A549 (cell line): ENCODE results near the gene STIM2.

Experiments used
- CHD2 ChIP-seq: fragments of 150-350 bp; IDR thresholded peaks from 2 replicates; pipeline ENCODE4 v1.6.1; 2014; ENCODE audit warnings: low read length; ENCODE audit not compliant: partially characterized antibody
- EP300 ChIP-seq, 2 experiments: fragments of >200 bp; sonication (Bioruptor Twin); formaldehyde crosslinking; IDR thresholded peaks; 2 replicates in 1 of 2; 3 replicates in 1 of 2; pipeline ENCODE4 v1.6.1; 2016 to 2017
- KDM5A ChIP-seq: fragments of 200-600 bp; sonication (generic); IDR thresholded peaks from 2 replicates; pipeline ENCODE4 v1.6.1; 2016; ENCODE audit warnings: antibody characterized with exemption, mild to moderate bottlenecking
- MAFK ChIP-seq: fragments of 450-650 bp; IDR thresholded peaks from 2 replicates; pipeline ENCODE4 v1.6.1; 2014; ENCODE audit not compliant: partially characterized antibody
- MAZ ChIP-seq: fragments of 150-350 bp; IDR thresholded peaks from 2 replicates; pipeline ENCODE4 v1.6.1; 2014; ENCODE audit warnings: antibody characterized with exemption, low read depth, low read length, borderline replicate concordance
- MYC ChIP-seq: IDR thresholded peaks from 2 replicates; pipeline ENCODE4 v1.6.1; 2012; ENCODE audit warnings: mild to moderate bottlenecking, inconsistent platforms, low read length, improper control_type of control experiment, borderline replicate concordance
- POLR2A ChIP-seq: IDR thresholded peaks from 2 replicates; pipeline ENCODE4 v1.6.1; 2012; ENCODE audit warnings: mild to moderate bottlenecking, low read length
- RCOR1 ChIP-seq: fragments of 150-350 bp; IDR thresholded peaks from 2 replicates; pipeline ENCODE4 v1.6.1; 2014; ENCODE audit warnings: antibody characterized with exemption, low read length, low read depth
- SREBF2 ChIP-seq: fragments of 450-650 bp; IDR thresholded peaks from 2 replicates; pipeline ENCODE4 v1.6.1; 2014; ENCODE audit warnings: mild to moderate bottlenecking, moderate library complexity
- TF ChIP-seq, protein P1 (sequence below): fragments of >200 bp; sonication (Bioruptor Twin); formaldehyde crosslinking; IDR thresholded peaks from 3 replicates; pipeline ENCODE4 v1.5.1; 2016
- TF ChIP-seq, protein P2 (sequence below): fragments of 150-350 bp; IDR thresholded peaks from 2 replicates; pipeline ENCODE4 v1.6.1; 2014; ENCODE audit warnings: low read depth, mild to moderate bottlenecking, low read length

DNA sequence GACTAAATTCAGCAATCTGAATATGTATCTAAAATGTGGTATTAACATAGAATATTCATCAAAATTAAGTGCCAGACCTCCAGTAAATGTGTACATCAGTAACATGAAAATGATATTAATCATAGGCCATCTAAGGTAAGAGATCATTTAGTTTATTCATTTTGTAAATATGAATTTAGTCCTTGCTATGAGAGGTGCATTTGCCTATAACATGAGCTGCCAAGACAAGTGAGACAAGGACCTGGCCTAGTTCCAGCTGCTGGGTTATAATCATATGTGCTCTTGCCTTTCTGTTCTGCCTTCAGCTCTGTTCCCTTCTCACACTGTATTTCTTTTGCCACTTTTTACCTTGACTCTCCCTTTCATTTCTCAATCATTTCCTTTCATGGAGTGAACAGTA is 160.0 kb downstream of the STIM2 start:
- TF ChIP-seq MAZ (no peak), CHD2 (no peak), RCOR1 (no peak), POLR2A (no peak), SREBF2 (no peak), EP300 (IDR thresholded peaks at IDR 0.05) (no peak), KDM5A (no peak), MAFK (no peak), MYC (no peak)
- TF ChIP-seq, protein P1, sequence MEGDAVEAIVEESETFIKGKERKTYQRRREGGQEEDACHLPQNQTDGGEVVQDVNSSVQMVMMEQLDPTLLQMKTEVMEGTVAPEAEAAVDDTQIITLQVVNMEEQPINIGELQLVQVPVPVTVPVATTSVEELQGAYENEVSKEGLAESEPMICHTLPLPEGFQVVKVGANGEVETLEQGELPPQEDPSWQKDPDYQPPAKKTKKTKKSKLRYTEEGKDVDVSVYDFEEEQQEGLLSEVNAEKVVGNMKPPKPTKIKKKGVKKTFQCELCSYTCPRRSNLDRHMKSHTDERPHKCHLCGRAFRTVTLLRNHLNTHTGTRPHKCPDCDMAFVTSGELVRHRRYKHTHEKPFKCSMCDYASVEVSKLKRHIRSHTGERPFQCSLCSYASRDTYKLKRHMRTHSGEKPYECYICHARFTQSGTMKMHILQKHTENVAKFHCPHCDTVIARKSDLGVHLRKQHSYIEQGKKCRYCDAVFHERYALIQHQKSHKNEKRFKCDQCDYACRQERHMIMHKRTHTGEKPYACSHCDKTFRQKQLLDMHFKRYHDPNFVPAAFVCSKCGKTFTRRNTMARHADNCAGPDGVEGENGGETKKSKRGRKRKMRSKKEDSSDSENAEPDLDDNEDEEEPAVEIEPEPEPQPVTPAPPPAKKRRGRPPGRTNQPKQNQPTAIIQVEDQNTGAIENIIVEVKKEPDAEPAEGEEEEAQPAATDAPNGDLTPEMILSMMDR, result no peak
- TF ChIP-seq, protein P2, sequence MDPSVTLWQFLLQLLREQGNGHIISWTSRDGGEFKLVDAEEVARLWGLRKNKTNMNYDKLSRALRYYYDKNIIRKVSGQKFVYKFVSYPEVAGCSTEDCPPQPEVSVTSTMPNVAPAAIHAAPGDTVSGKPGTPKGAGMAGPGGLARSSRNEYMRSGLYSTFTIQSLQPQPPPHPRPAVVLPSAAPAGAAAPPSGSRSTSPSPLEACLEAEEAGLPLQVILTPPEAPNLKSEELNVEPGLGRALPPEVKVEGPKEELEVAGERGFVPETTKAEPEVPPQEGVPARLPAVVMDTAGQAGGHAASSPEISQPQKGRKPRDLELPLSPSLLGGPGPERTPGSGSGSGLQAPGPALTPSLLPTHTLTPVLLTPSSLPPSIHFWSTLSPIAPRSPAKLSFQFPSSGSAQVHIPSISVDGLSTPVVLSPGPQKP, result no peak
